Uterus (tissue), 4 donors: ENCODE data around the gene ANGEL1. TPM values are rescaled to one million over a fixed set of nuclear protein-coding genes. Genes with fewer than 3 reads are reported as not detected.

Source experiments
- DNase-seq, 2 donors: peaks; one replicate each; pipeline ENCODE4 v3.0.0-alpha.2; 2019 to 2020
- H3K27ac ChIP-seq, 2 donors: fragments of 200-600 bp; sonication (generic); 1 replicate in 1 of 2; 2 replicates in 1 of 2; pipeline ENCODE4 v1.5.1; 2016 to 2018
- H3K27me3 ChIP-seq, 2 donors: fragments of 200-600 bp; sonication (generic); one replicate each; pipeline ENCODE4 v1.5.1; 2018 to 2019; ENCODE audit warnings: control low read depth in 1 of 2
- H3K36me3 ChIP-seq, 2 donors: fragments of 200-600 bp; sonication (generic); one replicate each; pipeline ENCODE4 v1.5.1; 2019; ENCODE audit warnings: control low read depth in 1 of 2
- H3K4me1 ChIP-seq, 2 donors: fragments of 200-600 bp; sonication (generic); one replicate each; pipeline ENCODE4 v1.5.1; 2018 to 2019; ENCODE audit warnings: control low read depth in 1 of 2
- H3K4me3 ChIP-seq, 2 donors: fragments of 200-600 bp; sonication (generic); 1 replicate in 1 of 2; 2 replicates in 1 of 2; pipeline ENCODE4 v1.5.1; 2018 to 2019; ENCODE audit warnings: mild to moderate bottlenecking in 1 of 2
- H3K9me3 ChIP-seq, 2 donors: fragments of 200-600 bp; sonication (generic); one replicate each; pipeline ENCODE4 v1.5.1; 2019; ENCODE audit warnings: control low read depth in 1 of 2
- POLR2A ChIP-seq, 2 donors: fragments of 450-650 bp; IDR thresholded peaks; one replicate each; pipeline ENCODE4 v1.6.1; 2016; ENCODE audit warnings: antibody characterized with exemption in 2 of 2, mild to moderate bottlenecking in 1 of 2, moderate library complexity in 1 of 2
- intact Hi-C: fragments of 100-400 bp; cut with DNase I; formaldehyde crosslinking; loops from one replicate; pipeline ENCODE4 v1.15.1; 2023; ENCODE audit warnings: low total_unique reads
- total RNA-seq, 4 donors: library from RNA; depleted of rRNA in 3 of 4; stranded (reverse); fragments of >200 nt in 3 of 4; gene quantifications; one replicate each; pipeline versions ENCODE4 v1.1.0 to v1.2.4, GENCODE V29; 2014 to 2023
- TF ChIP-seq, protein P1 (sequence below), 4 experiments: fragments of 200-600 bp in 2 of 4; fragments of 450-650 bp in 2 of 4; sonication (generic) in 2 of 4; IDR thresholded peaks; one replicate each; pipeline ENCODE4 v1.5.1; 2016 to 2019; ENCODE audit warnings: antibody characterized with exemption in 4 of 4, mild to moderate bottlenecking in 2 of 4, moderate library complexity in 1 of 4
- donor health status: DM: yes; HTN: yes; CAD: no.

Gene ANGEL1
- total RNA-seq, 4 donors from 2014 or later, result 4.1 to 24.4 (median 10.5) TPM

DNA sequence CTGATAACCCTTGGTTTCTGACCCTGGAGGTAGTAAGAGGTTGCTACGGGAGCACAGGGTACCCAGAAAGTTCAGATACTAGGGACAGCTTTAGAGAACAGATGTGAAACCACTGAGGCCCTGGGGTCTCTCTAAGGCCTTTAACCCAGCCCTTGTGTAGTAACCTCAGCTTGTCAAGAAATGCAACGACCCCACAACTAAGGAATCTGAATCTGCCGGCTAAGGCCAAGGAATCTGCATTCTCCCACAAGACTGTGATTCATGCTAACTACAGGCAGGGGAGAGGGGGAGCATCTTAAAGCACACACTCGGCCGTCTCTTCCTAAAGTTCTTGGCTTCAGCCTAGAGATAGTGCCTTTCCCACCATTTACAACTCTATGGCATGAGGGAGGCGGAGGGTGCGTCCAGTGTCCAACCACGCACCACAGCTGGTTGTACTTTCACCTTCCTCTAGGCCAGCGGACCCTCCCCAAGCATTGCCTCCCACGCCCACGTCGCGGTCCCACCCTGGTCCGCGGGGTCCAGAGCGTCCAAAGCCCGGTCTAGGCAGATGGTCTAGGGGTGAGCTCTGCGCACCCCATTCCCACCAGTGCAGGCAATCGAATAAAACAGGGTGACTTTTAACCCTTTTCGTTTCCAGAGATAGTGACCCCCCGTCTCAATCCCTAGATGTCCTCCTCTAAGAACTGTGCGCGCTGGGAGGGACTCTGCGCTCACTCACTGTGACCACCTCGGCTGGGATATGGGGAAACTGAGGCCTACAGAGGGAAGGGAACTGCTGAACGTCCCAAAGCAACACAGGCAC is 52.1 kb downstream of the ANGEL1 start:
- Histone ChIP-seq H3K9me3 (no peaks in the 10 kb centered on the region), H3K4me3 (peak overlapping the region; percentile 75 to 76), H3K36me3 (no peaks in the 10 kb centered on the region), H3K27ac (peak overlapping the region in 1 of 2 donors; percentile 69), H3K4me1 (peaks cover 4% of the 10 kb centered on the region in 2 donors), H3K27me3 (no peaks in the 10 kb centered on the region)
- intact Hi-C loops, result no loop called here
- DNase-seq, result no peak
- TF ChIP-seq, protein P1, sequence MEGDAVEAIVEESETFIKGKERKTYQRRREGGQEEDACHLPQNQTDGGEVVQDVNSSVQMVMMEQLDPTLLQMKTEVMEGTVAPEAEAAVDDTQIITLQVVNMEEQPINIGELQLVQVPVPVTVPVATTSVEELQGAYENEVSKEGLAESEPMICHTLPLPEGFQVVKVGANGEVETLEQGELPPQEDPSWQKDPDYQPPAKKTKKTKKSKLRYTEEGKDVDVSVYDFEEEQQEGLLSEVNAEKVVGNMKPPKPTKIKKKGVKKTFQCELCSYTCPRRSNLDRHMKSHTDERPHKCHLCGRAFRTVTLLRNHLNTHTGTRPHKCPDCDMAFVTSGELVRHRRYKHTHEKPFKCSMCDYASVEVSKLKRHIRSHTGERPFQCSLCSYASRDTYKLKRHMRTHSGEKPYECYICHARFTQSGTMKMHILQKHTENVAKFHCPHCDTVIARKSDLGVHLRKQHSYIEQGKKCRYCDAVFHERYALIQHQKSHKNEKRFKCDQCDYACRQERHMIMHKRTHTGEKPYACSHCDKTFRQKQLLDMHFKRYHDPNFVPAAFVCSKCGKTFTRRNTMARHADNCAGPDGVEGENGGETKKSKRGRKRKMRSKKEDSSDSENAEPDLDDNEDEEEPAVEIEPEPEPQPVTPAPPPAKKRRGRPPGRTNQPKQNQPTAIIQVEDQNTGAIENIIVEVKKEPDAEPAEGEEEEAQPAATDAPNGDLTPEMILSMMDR (IDR thresholded peaks at IDR 0.05), result no peak
- TF ChIP-seq POLR2A (IDR thresholded peaks at IDR 0.05), result no peak

DNA sequence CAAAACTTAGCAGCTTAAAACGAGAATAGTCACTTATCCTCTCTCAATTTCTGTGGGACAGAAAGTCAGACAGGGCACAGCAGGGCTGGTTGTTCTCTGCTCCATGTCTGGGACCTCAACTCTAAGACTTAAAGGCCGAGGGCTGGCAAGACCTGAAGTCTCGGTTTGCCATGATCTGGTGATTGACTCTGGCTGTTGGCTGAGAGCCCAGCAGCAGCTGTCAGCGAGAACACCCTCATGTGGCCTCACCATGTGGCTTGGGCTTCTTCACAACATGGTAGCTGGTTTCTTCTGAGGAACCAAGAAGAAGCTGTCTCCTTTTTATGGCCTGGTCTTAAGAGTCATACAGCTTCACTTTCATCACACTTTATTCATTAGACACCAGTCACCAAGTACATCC is 53.1 kb downstream of the ANGEL1 start:
- Histone ChIP-seq H3K4me3 (no peak overlapping the region), H3K36me3 (no peaks in the 10 kb centered on the region), H3K4me1 (peaks cover 0 to 4% of the 10 kb centered on the region in 2 donors), H3K27ac (no peak overlapping the region), H3K27me3 (no peaks in the 10 kb centered on the region), H3K9me3 (no peaks in the 10 kb centered on the region)
- DNase-seq, result no peak
- TF ChIP-seq, protein P1 (IDR thresholded peaks at IDR 0.05), result no peak
- no peak for TF ChIP-seq POLR2A (IDR thresholded peaks at IDR 0.05)
- intact Hi-C loops, result no loop called here

DNA sequence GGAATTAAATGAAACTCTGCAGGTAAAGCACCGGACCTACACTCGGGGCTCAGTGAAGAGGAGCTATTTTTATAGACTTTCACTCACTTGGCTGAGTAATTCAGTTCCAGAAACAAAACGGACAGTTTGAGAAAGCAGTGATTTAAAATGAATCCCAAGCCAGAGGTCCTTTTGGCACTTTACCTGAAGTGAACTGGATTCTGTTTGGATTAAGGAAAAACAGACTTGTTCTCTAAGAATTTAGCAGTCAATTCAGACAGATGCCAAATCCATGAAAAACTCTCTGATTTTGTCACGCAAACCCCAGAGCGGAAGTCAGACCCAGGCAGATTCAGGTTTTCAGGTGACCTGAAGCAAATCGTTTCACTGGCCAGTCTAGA is 56.3 kb downstream of the ANGEL1 start:
- no peaks in the 10 kb centered on the region for H3K36me3 ChIP-seq
- no peaks in the 10 kb centered on the region for H3K27me3 ChIP-seq
- H3K4me1 ChIP-seq, result no peaks in the 10 kb centered on the region
- no peak overlapping the region for H3K4me3 ChIP-seq
- H3K27ac ChIP-seq, result no peak overlapping the region
- intact Hi-C loops, result no loop called here
- no peaks in the 10 kb centered on the region for H3K9me3 ChIP-seq
- no peak for DNase-seq
- TF ChIP-seq POLR2A (IDR thresholded peaks at IDR 0.05), result no peak
- TF ChIP-seq, protein P1 (IDR thresholded peaks at IDR 0.05), result no peak

DNA sequence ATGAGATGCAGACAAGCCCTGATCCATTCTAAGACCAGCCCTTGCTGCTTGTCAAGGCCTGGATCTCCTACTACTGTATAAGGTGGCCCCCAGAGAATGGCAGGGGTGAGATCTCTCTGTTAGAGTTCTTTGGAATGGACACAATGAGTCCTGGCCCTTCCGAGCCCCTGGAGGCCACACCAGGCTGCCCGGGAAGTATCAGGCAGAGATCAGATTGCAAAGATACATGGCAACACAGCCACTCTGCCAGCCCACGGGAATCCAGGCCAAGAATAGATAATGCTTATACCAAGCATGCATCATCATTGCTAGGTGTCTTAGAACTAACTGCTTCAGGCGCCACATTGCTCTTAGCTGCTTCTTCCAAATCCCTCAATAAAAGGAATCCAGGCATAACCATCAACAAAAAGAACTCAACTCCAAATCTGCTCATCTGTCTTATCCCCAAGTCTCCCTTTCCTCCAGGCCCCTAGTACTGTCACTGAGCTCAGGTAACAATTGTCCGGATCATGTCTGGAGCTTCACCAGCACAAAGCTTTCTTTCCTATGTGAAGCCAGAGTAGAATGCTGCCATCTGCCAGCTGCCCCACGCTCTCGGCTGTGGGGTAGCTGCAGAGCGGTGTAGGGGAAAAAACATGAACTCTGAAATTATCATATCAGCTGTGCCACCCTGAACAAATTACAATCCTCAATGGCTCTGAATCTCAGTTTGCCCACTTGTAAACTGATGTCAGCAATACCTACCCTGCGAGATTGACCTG is 56.9 kb downstream of the ANGEL1 start:
- Histone ChIP-seq H3K27me3 (no peaks in the 10 kb centered on the region), H3K4me1 (no peaks in the 10 kb centered on the region), H3K36me3 (no peaks in the 10 kb centered on the region), H3K9me3 (no peaks in the 10 kb centered on the region), H3K4me3 (no peak overlapping the region), H3K27ac (no peak overlapping the region)
- TF ChIP-seq, protein P1 (IDR thresholded peaks at IDR 0.05), result no peak
- TF ChIP-seq POLR2A (IDR thresholded peaks at IDR 0.05), result no peak
- DNase-seq, result no peak
- intact Hi-C loops, result no loop called here

DNA sequence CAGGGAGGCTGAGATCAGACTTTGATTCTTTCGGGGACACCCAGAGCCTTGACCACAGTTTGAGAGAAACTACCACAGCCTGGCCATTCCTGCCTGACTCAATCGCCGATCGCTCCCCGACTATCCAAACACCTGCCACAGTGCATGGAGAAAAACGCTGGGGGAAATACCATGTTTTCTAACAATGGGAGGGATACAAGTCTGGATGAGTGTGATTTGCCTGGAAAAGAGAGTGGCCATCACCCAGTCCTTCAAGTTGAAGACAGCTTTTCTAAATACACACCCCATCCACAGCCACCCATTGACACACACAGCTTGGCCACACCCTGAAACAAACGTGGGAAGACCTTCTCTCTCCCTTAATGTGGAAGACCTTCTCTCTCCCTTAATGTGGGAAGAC is 58.1 kb downstream of the ANGEL1 start:
- intact Hi-C loops, result no loop called here
- Histone ChIP-seq H3K4me1 (no peaks in the 10 kb centered on the region), H3K4me3 (no peak overlapping the region), H3K36me3 (no peaks in the 10 kb centered on the region), H3K27ac (no peak overlapping the region), H3K27me3 (no peaks in the 10 kb centered on the region), H3K9me3 (no peaks in the 10 kb centered on the region)
- TF ChIP-seq POLR2A (IDR thresholded peaks at IDR 0.05), result no peak
- TF ChIP-seq, protein P1 (IDR thresholded peaks at IDR 0.05), result no peak
- no peak for DNase-seq
